Measurements from ENCODE around the gene CD320. TPM values are rescaled to one million over a fixed set of nuclear protein-coding genes. Genes with fewer than 3 reads are reported as not detected.
A peak's percentile ranks its signal among the peaks of the same experiment; 100 is the strongest.
"Not testable (repeated sequence)": the region's sequence is repeated elsewhere in the genome, so short reads cannot be mapped to it uniquely, and the experiment has no call there.

Gene CD320
- polyA plus RNA-seq, 2 of the 4 experiments (the other 2 are of a cell fraction) = 28.8 to 54.1 TPM

- WGBS (ENCODE audit: missing lambda C conversion rate) = 81% methylated on average over 3 of the region's 11 CpGs
- no peak for FAIRE-seq
- peaks cover 9% of the 10 kb centered on the region; the same call in 2 of the 3 replicates for H3K4me1 ChIP-seq
- ChIA-PET CTCF (no interaction called here), POLR2A (no interaction called here)
- no peak for DNase-seq (ENCODE audit: low read depth in 1 of 2, low spot score in 1 of 2)
- TF ChIP-seq POLR2A (IDR thresholded peaks at IDR 0.05; ENCODE audit: low read length) (no peak), NFE2L2 (conservative IDR thresholded peaks at IDR 0.05; ENCODE audit: low read length) (no peak), MAFK (IDR thresholded peaks at IDR 0.05; ENCODE audit: partially characterized antibody) (no peak), E2F6 (IDR thresholded peaks at IDR 0.05; ENCODE audit: borderline replicate concordance, low read depth) (no peak), TP53 (CRISPR knock-in tag; IDR thresholded peaks at IDR 0.05) (no peak), MYC (IDR thresholded peaks at IDR 0.05; ENCODE audit: borderline replicate concordance, low read length) (no peak), JUNB (IDR thresholded peaks at IDR 0.05) (no peak), HOXB13 (CRISPR knock-in tag; IDR thresholded peaks at IDR 0.05; ENCODE audit: low read depth) (no peak), ELK1 (IDR thresholded peaks at IDR 0.05; ENCODE audit: low read depth, low read length) (no peak), EHF (CRISPR knock-in tag; IDR thresholded peaks at IDR 0.05) (no peak), HEYL (CRISPR knock-in tag; IDR thresholded peaks at IDR 0.05) (no peak), REST (IDR thresholded peaks at IDR 0.05) (no peak), HOXA7 (CRISPR knock-in tag; IDR thresholded peaks at IDR 0.05) (no peak), CTCF (IDR thresholded peaks at IDR 0.05) (no peak)
- TF ChIP-seq, protein P1, sequence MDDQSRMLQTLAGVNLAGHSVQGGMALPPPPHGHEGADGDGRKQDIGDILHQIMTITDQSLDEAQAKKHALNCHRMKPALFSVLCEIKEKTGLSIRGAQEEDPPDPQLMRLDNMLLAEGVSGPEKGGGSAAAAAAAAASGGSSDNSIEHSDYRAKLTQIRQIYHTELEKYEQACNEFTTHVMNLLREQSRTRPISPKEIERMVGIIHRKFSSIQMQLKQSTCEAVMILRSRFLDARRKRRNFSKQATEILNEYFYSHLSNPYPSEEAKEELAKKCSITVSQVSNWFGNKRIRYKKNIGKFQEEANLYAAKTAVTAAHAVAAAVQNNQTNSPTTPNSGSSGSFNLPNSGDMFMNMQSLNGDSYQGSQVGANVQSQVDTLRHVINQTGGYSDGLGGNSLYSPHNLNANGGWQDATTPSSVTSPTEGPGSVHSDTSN (IDR thresholded peaks at IDR 0.05) = no peak
- TF ChIP-seq, protein P2, sequence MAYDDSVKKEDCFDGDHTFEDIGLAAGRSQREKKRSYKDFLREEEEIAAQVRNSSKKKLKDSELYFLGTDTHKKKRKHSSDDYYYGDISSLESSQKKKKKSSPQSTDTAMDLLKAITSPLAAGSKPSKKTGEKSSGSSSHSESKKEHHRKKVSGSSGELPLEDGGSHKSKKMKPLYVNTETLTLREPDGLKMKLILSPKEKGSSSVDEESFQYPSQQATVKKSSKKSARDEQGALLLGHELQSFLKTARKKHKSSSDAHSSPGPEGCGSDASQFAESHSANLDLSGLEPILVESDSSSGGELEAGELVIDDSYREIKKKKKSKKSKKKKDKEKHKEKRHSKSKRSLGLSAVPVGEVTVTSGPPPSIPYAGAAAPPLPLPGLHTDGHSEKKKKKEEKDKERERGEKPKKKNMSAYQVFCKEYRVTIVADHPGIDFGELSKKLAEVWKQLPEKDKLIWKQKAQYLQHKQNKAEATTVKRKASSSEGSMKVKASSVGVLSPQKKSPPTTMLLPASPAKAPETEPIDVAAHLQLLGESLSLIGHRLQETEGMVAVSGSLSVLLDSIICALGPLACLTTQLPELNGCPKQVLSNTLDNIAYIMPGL (CRISPR knock-in tag; IDR thresholded peaks at IDR 0.05; ENCODE audit: borderline replicate concordance) = no peak
- H3K27ac ChIP-seq = no peak overlapping the region
- H3K4me3 ChIP-seq = no peak overlapping the region
- no peaks in the 10 kb centered on the region for H3K9me3 ChIP-seq
- ATAC-seq = no peak; a peak in 2 of 6 replicates
- H3K4me2 ChIP-seq = no peak overlapping the region
Observed at GRCh38 chr19:8302357-8302691, 5.8 kb downstream of the CD320 start.

GRCh38 chr19:8291337-8291736, 16.8 kb downstream of the CD320 start:
- peak; percentile 86 to 87 for ATAC-seq
- FAIRE-seq = not testable (repeated sequence)

DNA sequence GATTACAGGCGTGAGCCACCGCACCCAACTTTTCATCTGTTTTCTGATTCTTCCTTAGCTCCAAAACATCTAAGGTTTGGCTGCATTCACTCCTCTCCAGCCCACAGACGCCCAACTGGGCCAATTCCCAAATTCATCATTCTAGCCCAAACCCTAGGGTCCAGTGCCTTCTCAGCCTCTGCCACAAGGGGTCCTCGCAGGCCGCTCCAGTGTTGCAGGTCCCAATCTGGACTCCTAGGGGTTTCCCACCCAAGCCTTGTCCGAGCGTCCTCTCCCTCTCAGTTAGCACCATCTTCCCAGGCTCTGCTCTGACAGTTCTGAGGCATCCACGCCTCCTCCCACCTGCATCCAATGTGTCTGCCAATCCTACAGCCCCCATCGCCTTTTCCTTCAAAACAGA, 31.6 kb downstream of the CD320 start:
- H3K4me3 ChIP-seq; H3K9me3 ChIP-seq; H3K4me2 ChIP-seq; CTCF ChIA-PET; FAIRE-seq; H3K27ac ChIP-seq; H3K4me1 ChIP-seq; POLR2A ChIA-PET; DNase-seq (ENCODE audit: low read depth in 1 of 2, low spot score in 1 of 2): not testable (repeated sequence)
- no CpG with 5 or more reads among the region's 9 CpGs for WGBS (ENCODE audit: missing lambda C conversion rate)
- peak; percentile 76 to 89 for ATAC-seq

More at GRCh38 chr19:8291337-8291736, 16.8 kb downstream of the CD320 start:
- DNase-seq (ENCODE audit: low read depth in 1 of 2, low spot score in 1 of 2); H3K4me3 ChIP-seq; POLR2A ChIA-PET; H3K27ac ChIP-seq; H3K9me3 ChIP-seq; H3K4me1 ChIP-seq; CTCF ChIA-PET; H3K4me2 ChIP-seq: not testable (repeated sequence)
- no CpG with 5 or more reads among the region's 9 CpGs for WGBS (ENCODE audit: missing lambda C conversion rate)

All from A549 (cell line).